PC-3 (cell line): ENCODE results near the gene KLF16. TPM values are rescaled to one million over a fixed set of nuclear protein-coding genes. Genes with fewer than 3 reads are reported as not detected.

Experiments
- ATAC-seq: fragments of 200-7000 bp; cut with Tn5 transposase; 2 replicates; pipeline ENCODE4 v1.9.1; 2020; ENCODE audit warnings: mild to moderate bottlenecking, moderate library complexity
- BruUV-seq: library from RNA; stranded (reverse); fragments of 400-500 nt; replicated peaks from 2 replicates; lab custom pipeline; 2021; lab: Mats Ljungman, UMichigan
- CTCF ChIA-PET: fragments of 300-600 bp; sonication (Branson Sonifier 250); formaldehyde crosslinking; loops from one replicate; lab custom pipeline; 2022; ENCODE audit warnings: antibody characterized with exemption; lab: Charles Lee
- POLR2A ChIA-PET: fragments of 300-600 bp; sonication (Branson Sonifier 250); formaldehyde crosslinking; loops from one replicate; lab custom pipeline; 2022; ENCODE audit warnings: antibody characterized with exemption; ENCODE audit not compliant: unreplicated experiment; lab: Charles Lee
- DNase-seq: peaks from one replicate; pipeline ENCODE4 v3.0.0-alpha.2; 2015
- H2AFZ ChIP-seq: fragments of 300-600 bp; sonication (generic); 2 replicates; pipeline ENCODE4 v1.6.0; 2016; ENCODE audit warnings: antibody characterized with exemption, low read length
- H3F3A ChIP-seq: fragments of 300-600 bp; sonication (generic); one replicate; pipeline ENCODE4 v1.6.0; 2017; ENCODE audit warnings: antibody characterized with exemption, low read length, control low read depth, mild to moderate bottlenecking; ENCODE audit not compliant: unreplicated experiment
- H3K27ac ChIP-seq: fragments of 300-600 bp; sonication (generic); 2 replicates; pipeline ENCODE4 v1.5.1; 2016; ENCODE audit warnings: mild to moderate bottlenecking, low read length
- H3K27me3 ChIP-seq: fragments of 300-600 bp; sonication (generic); 2 replicates; pipeline ENCODE4 v1.6.1; 2016; ENCODE audit warnings: low read length, mixed read lengths
- H3K36me3 ChIP-seq: fragments of 300-600 bp; sonication (generic); 2 replicates; pipeline ENCODE4 v1.6.1; 2016; ENCODE audit warnings: low read depth, mixed run types, low read length, mixed read lengths
- H3K4me1 ChIP-seq: fragments of 300-600 bp; sonication (generic); 2 replicates; pipeline ENCODE4 v1.5.1; 2016; ENCODE audit warnings: low read length; ENCODE audit not compliant: insufficient read depth
- H3K4me2 ChIP-seq: fragments of 300-600 bp; sonication (generic); 2 replicates; pipeline ENCODE4 v1.6.0; 2016; ENCODE audit warnings: low read length
- H3K4me3 ChIP-seq: fragments of 300-600 bp; sonication (generic); 2 replicates; pipeline ENCODE4 v1.5.1; 2016; ENCODE audit warnings: mild to moderate bottlenecking, low read length, mixed read lengths
- H3K79me2 ChIP-seq: fragments of 300-600 bp; sonication (generic); 2 replicates; pipeline ENCODE4 v1.6.1; 2017; ENCODE audit warnings: low read length, mixed read lengths
- H3K9ac ChIP-seq: fragments of 300-600 bp; sonication (generic); 2 replicates; pipeline ENCODE4 v1.6.0; 2016; ENCODE audit warnings: mild to moderate bottlenecking, low read length
- H3K9me2 ChIP-seq: fragments of 300-600 bp; sonication (generic); replicated peaks from 2 replicates; pipeline ENCODE4 v1.6.1; 2016; ENCODE audit warnings: mixed run types, low read length, mixed read lengths
- H3K9me3 ChIP-seq: fragments of 300-600 bp; sonication (generic); 2 replicates; pipeline ENCODE4 v1.6.1; 2016; ENCODE audit warnings: low read length, mixed read lengths
- H4K20me1 ChIP-seq: fragments of 300-600 bp; sonication (generic); 2 replicates; pipeline ENCODE4 v1.6.1; 2016; ENCODE audit warnings: low read length, mixed read lengths
- EZH2 ChIP-seq: fragments of 300-600 bp; sonication (generic); IDR thresholded peaks from one replicate; pipeline ENCODE4 v1.6.1; 2017; ENCODE audit warnings: antibody characterized with exemption, mild to moderate bottlenecking, low read length; ENCODE audit not compliant: unreplicated experiment
- EZH2phosphoT487 ChIP-seq: fragments of 300-600 bp; sonication (generic); IDR thresholded peaks from 2 replicates; pipeline ENCODE4 v1.6.1; 2018; ENCODE audit warnings: mild to moderate bottlenecking, antibody characterized with exemption, low read length, borderline replicate concordance
- intact Hi-C: fragments of 100-400 bp; cut with micrococcal nuclease; formaldehyde crosslinking; loops from 2 replicates; pipeline ENCODE4 v1.9.0; 2023
- total RNA-seq: library from RNA; depleted of rRNA; stranded (reverse); fragments of >200 nt; gene quantifications from 2 replicates; pipeline ENCODE4 v1.2.3, GENCODE V29; 2014
- TF ChIP-seq, protein P1 (sequence below): fragments of 300-600 bp; sonication (generic); conservative IDR thresholded peaks from 2 replicates; pipeline ENCODE4 v1.5.1; 2017; ENCODE audit warnings: antibody characterized with exemption, low read depth, mild to moderate bottlenecking, low read length

The KLF16 gene
- total RNA-seq, 1 experiment from 2014 or later = 15.1 TPM

DNA sequence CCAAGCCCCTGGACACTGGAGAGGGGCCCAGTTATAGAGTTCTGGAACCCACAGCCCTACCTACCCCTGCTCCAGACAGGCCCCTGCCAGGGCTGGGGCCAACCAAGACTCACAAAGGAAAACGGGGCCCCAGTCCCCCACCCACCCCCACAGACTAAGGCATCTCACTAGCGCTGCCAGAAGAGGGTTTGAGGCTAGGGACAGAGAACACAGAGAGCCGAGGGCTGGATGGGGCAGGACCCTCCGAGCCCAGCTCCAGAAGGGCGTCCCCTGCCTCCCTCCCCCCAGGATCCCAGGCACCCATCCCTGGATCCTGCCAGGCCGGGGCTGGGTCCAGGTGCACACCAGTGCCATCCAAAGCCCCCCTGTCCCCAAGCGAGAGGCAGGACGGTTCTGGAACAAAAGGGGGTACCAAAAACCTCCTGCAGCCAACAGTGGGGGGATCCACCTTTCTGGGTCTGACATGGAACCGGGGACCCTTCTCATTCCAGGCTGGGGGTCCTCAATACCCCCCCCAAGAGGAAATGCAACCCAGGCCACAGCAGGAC is 10.7 kb downstream of the KLF16 start:
- no peak overlapping the region for H3K4me2 ChIP-seq
- H3K27ac ChIP-seq = no peak overlapping the region
- no peak overlapping the region for H2AFZ ChIP-seq
- TF ChIP-seq, protein P1, sequence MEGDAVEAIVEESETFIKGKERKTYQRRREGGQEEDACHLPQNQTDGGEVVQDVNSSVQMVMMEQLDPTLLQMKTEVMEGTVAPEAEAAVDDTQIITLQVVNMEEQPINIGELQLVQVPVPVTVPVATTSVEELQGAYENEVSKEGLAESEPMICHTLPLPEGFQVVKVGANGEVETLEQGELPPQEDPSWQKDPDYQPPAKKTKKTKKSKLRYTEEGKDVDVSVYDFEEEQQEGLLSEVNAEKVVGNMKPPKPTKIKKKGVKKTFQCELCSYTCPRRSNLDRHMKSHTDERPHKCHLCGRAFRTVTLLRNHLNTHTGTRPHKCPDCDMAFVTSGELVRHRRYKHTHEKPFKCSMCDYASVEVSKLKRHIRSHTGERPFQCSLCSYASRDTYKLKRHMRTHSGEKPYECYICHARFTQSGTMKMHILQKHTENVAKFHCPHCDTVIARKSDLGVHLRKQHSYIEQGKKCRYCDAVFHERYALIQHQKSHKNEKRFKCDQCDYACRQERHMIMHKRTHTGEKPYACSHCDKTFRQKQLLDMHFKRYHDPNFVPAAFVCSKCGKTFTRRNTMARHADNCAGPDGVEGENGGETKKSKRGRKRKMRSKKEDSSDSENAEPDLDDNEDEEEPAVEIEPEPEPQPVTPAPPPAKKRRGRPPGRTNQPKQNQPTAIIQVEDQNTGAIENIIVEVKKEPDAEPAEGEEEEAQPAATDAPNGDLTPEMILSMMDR = no peak
- TF ChIP-seq EZH2phosphoT487 (no peak), EZH2 (no peak)
- no peaks in the 10 kb centered on the region for H3K27me3 ChIP-seq
- peaks cover 5% of the 10 kb centered on the region; the same call in 1 of the 2 replicates for H3K4me1 ChIP-seq
- no peaks in the 10 kb centered on the region for H3K9me3 ChIP-seq
- ChIA-PET CTCF (no interaction called here), POLR2A (no interaction called here)
- H4K20me1 ChIP-seq = 0 out of 2 replicates have a peak, but pooled peaks cover 4% of the 10 kb centered on the region
- H3K79me2 ChIP-seq = peaks cover 39% of the 10 kb centered on the region
- no peak overlapping the region for H3K9ac ChIP-seq
- intact Hi-C loops = no loop called here
- H3F3A ChIP-seq = no peaks in the 10 kb centered on the region
- no peak for ATAC-seq
- BruUV-seq = no TSS peak
- no peak for DNase-seq
- no peaks in the 10 kb centered on the region for H3K9me2 ChIP-seq
- H3K36me3 ChIP-seq = no peaks in the 10 kb centered on the region
- H3K4me3 ChIP-seq = no peak overlapping the region

DNA sequence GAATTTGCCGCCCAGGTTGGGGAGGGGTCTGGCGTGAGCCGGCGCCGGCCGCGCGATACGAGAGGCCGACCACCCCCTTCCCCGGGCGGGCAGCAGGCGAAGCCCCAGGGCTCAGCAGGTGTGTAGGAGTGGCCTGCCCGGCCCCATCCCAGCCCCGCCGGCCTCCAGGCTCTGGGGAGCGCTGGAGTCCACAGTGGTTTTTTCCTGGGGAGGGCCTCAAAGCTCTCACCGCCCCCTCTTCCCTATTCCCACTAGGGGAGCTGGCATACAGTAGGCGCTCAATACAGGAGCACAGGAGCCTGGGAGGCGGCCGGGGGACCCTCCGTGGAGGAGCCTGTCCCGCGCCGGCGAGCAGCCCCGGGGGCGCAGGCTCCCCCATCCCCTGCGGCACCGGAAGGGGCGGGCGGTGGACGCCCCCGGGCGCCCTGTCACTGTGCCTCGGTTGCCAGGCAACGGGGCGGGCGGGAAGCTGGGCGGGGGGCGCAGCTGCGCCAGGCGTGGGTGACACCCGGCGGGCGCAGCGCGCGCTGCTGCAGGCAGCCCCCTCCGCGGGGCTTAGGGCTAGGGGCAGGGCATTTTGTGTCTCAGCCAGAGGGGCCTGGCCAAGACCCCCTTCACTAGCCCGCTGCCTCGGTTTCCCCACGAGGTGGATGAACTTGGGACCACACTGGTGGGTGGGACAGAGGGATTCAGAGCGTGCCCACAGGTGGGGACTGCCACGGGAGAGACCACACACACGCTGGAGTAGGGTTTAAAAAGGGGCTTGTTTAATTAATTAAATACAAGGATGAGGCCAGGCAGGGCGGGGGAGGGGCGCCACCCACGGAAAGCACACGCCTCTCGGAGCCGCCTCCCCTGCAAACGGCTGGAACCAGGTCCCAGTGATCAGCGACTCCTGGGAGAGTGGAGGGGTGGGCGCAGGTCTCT is 11.5 kb downstream of the KLF16 start:
- Histone ChIP-seq H3K36me3 (no peaks in the 10 kb centered on the region), H4K20me1 (peaks cover 8% of the 10 kb centered on the region; the same call in 1 of the 2 replicates), H3K4me1 (peaks cover 2% of the 10 kb centered on the region), H3K9me3 (no peaks in the 10 kb centered on the region), H3K4me3 (no peak overlapping the region), H3K27ac (no peak overlapping the region), H3K27me3 (no peaks in the 10 kb centered on the region), H3K9ac (no peak overlapping the region), H2AFZ (no peak overlapping the region), H3K4me2 (no peak overlapping the region), H3K9me2 (no peaks in the 10 kb centered on the region), H3K79me2 (peaks cover 39% of the 10 kb centered on the region), H3F3A (no peaks in the 10 kb centered on the region)
- ChIA-PET CTCF (no interaction called here), POLR2A (no interaction called here)
- ATAC-seq = no peak
- intact Hi-C loops = no loop called here
- BruUV-seq = no TSS peak
- DNase-seq = no peak
- TF ChIP-seq, protein P1 = no peak
- TF ChIP-seq EZH2 = no peak
- TF ChIP-seq EZH2phosphoT487 = no peak
